ENCODE results near the gene SMYD1. TPM values are rescaled to one million over a fixed set of nuclear protein-coding genes. Genes with fewer than 3 reads are reported as not detected.

Gene SMYD1
- total RNA-seq, 1 donor from 2014 or later = not detected

GRCh38 chr2:88067189-88067588 lies 436 bp upstream of the SMYD1 start:
- peaks cover 6% of the 10 kb centered on the region for H3K4me1 Mint-ChIP-seq
- no peaks in the 10 kb centered on the region for H3K27me3 Mint-ChIP-seq (ENCODE audit: low read depth)
- no peak for DNase-seq (ENCODE audit: low read depth, low spot score)
- no peaks in the 10 kb centered on the region for H3K9me3 Mint-ChIP-seq
- no peak for TF ChIP-seq CTCF (conservative IDR thresholded peaks at IDR 0.05)
- no peak overlapping the region for H3K4me3 Mint-ChIP-seq
- H3K27ac Mint-ChIP-seq (ENCODE audit: unreplicated experiment) = no peak overlapping the region
- H3K36me3 Mint-ChIP-seq (ENCODE audit: low read depth) = no peaks in the 10 kb centered on the region

GRCh38 chr2:88068044-88068443 lies 419 bp downstream of the SMYD1 start:
- Mint-ChIP-seq H3K36me3 (ENCODE audit: low read depth) (no peaks in the 10 kb centered on the region), H3K27ac (ENCODE audit: unreplicated experiment) (no peak overlapping the region), H3K4me3 (no peak overlapping the region), H3K9me3 (peaks cover 2% of the 10 kb centered on the region), H3K27me3 (ENCODE audit: low read depth) (no peaks in the 10 kb centered on the region), H3K4me1 (peaks cover 6% of the 10 kb centered on the region)
- DNase-seq (ENCODE audit: low read depth, low spot score) = no peak
- TF ChIP-seq CTCF (conservative IDR thresholded peaks at IDR 0.05) = no peak

GRCh38 chr2:88069117-88069516 lies 1.5 kb downstream of the SMYD1 start:
- TF ChIP-seq CTCF (conservative IDR thresholded peaks at IDR 0.05) = no peak
- H3K27ac Mint-ChIP-seq (ENCODE audit: unreplicated experiment) = no peak overlapping the region
- no peaks in the 10 kb centered on the region for H3K27me3 Mint-ChIP-seq (ENCODE audit: low read depth)
- no peak for DNase-seq (ENCODE audit: low read depth, low spot score)
- peaks cover 6% of the 10 kb centered on the region for H3K4me1 Mint-ChIP-seq
- no peak overlapping the region for H3K4me3 Mint-ChIP-seq
- H3K9me3 Mint-ChIP-seq = peaks cover 6% of the 10 kb centered on the region
- H3K36me3 Mint-ChIP-seq (ENCODE audit: low read depth) = no peaks in the 10 kb centered on the region

GRCh38 chr2:88070055-88070454 lies 2.4 kb downstream of the SMYD1 start:
- H3K27ac Mint-ChIP-seq (ENCODE audit: unreplicated experiment) = no peak overlapping the region
- H3K4me3 Mint-ChIP-seq = no peak overlapping the region
- no peaks in the 10 kb centered on the region for H3K36me3 Mint-ChIP-seq (ENCODE audit: low read depth)
- H3K4me1 Mint-ChIP-seq = peaks cover 6% of the 10 kb centered on the region
- no peaks in the 10 kb centered on the region for H3K27me3 Mint-ChIP-seq (ENCODE audit: low read depth)
- peaks cover 6% of the 10 kb centered on the region for H3K9me3 Mint-ChIP-seq
- no peak for DNase-seq (ENCODE audit: low read depth, low spot score)
- TF ChIP-seq CTCF (conservative IDR thresholded peaks at IDR 0.05) = no peak

GRCh38 chr2:88071365-88071764 lies 3.7 kb downstream of the SMYD1 start:
- H3K36me3 Mint-ChIP-seq (ENCODE audit: low read depth) = no peaks in the 10 kb centered on the region
- no peaks in the 10 kb centered on the region for H3K27me3 Mint-ChIP-seq (ENCODE audit: low read depth)
- no peak overlapping the region for H3K4me3 Mint-ChIP-seq
- TF ChIP-seq CTCF (conservative IDR thresholded peaks at IDR 0.05) = no peak
- peaks cover 6% of the 10 kb centered on the region for H3K9me3 Mint-ChIP-seq
- H3K27ac Mint-ChIP-seq (ENCODE audit: unreplicated experiment) = no peak overlapping the region
- no peak for DNase-seq (ENCODE audit: low read depth, low spot score)
- peaks cover 6% of the 10 kb centered on the region for H3K4me1 Mint-ChIP-seq

GRCh38 chr2:88074150-88074549 lies 6.5 kb downstream of the SMYD1 start:
- H3K4me1 Mint-ChIP-seq = no peaks in the 10 kb centered on the region
- no peak overlapping the region for H3K27ac Mint-ChIP-seq (ENCODE audit: unreplicated experiment)
- TF ChIP-seq CTCF (conservative IDR thresholded peaks at IDR 0.05) = no peak
- DNase-seq (ENCODE audit: low read depth, low spot score) = no peak
- H3K4me3 Mint-ChIP-seq = no peak overlapping the region
- peaks cover 6% of the 10 kb centered on the region for H3K9me3 Mint-ChIP-seq
- H3K27me3 Mint-ChIP-seq (ENCODE audit: low read depth) = no peaks in the 10 kb centered on the region
- no peaks in the 10 kb centered on the region for H3K36me3 Mint-ChIP-seq (ENCODE audit: low read depth)

All from neural crest cell (in vitro differentiated cells).